GM18505 (cell line): ENCODE results near the gene DKKL1.
"Not testable (repeated sequence)": the region's sequence is repeated elsewhere in the genome, so short reads cannot be mapped to it uniquely, and the experiment has no call there.

Source experiments
- ATAC-seq: cut with Tn5 transposase; IDR thresholded peaks from one replicate; pipeline ENCODE4 v1.9.1; 2021; ENCODE audit not compliant: unreplicated experiment
- POLR2A ChIP-seq: IDR thresholded peaks from 4 replicates; pipeline ENCODE4 v1.6.1; 2011; ENCODE audit warnings: borderline replicate concordance; ENCODE audit not compliant: insufficient read depth, insufficient read length; ENCODE audit errors: extremely low read depth

Gene DKKL1

GRCh38 chr19:49362048-49362928, 1.4 kb upstream of the DKKL1 start, which contains the start of gene TEAD2:
Gene TEAD2 (minus strand): TSS chr19:49362416. CDS start chr19:49360075, 2,341 bp downstream.
- no peak for TF ChIP-seq POLR2A
- ATAC-seq = no peak

GRCh38 chr19:49362929-49363267, 779 bp upstream of the DKKL1 start:
- no peak for ATAC-seq
- TF ChIP-seq POLR2A = no peak

GRCh38 chr19:49364083-49364737, 533 bp downstream of the DKKL1 start:
- TF ChIP-seq POLR2A = no peak

GRCh38 chr19:49366110-49366509, 2.4 kb downstream of the DKKL1 start:
- ATAC-seq = no peak
- TF ChIP-seq POLR2A = no peak

More at GRCh38 chr19:49364083-49364737, 533 bp downstream of the DKKL1 start:
- no peak for ATAC-seq

- no peak for ATAC-seq
- no peak for TF ChIP-seq POLR2A
These were observed 5.2 kb downstream of the DKKL1 start for GRCh38 chr19:49368711-49369358.

GRCh38 chr19:49371184-49371583, 7.5 kb downstream of the DKKL1 start:
- no peak for TF ChIP-seq POLR2A

GRCh38 chr19:49373174-49373573, 9.5 kb downstream of the DKKL1 start:
- not testable (repeated sequence) for ATAC-seq

More at GRCh38 chr19:49371184-49371583, 7.5 kb downstream of the DKKL1 start:
- no peak for ATAC-seq

- no peak for TF ChIP-seq POLR2A
- no peak for ATAC-seq
These were observed 11.2 kb downstream of the DKKL1 start for GRCh38 chr19:49374665-49375434.

GRCh38 chr19:49378512-49378911, 14.8 kb downstream of the DKKL1 start:
- TF ChIP-seq POLR2A = no peak
- ATAC-seq = no peak

GRCh38 chr19:49380391-49380790, 16.7 kb downstream of the DKKL1 start:
- TF ChIP-seq POLR2A = no peak

GRCh38 chr19:49382639-49383038, 19.0 kb downstream of the DKKL1 start:
- no peak for TF ChIP-seq POLR2A

More at GRCh38 chr19:49380391-49380790, 16.7 kb downstream of the DKKL1 start:
- ATAC-seq = no peak

GRCh38 chr19:49383599-49383998, 19.9 kb downstream of the DKKL1 start:
- TF ChIP-seq POLR2A = no peak
- no peak for ATAC-seq

More at GRCh38 chr19:49382639-49383038, 19.0 kb downstream of the DKKL1 start:
- no peak for ATAC-seq

- TF ChIP-seq POLR2A = peak; percentile 54
- no peak for ATAC-seq
These were observed 24.3 kb downstream of the DKKL1 start, which contains the start of gene KASH5 for GRCh38 chr19:49387936-49388372. Gene KASH5 (plus strand): TSS chr19:49388249. CDS start chr19:49390884, 2,635 bp downstream.

GRCh38 chr19:49389406-49389805, 25.7 kb downstream of the DKKL1 start:
- TF ChIP-seq POLR2A = no peak
- no peak for ATAC-seq
